ENCODE measurements around the gene DNAH7.
"Not testable (repeated sequence)": the region's sequence is repeated elsewhere in the genome, so short reads cannot be mapped to it uniquely, and the experiment has no call there.

The DNAH7 gene

GRCh38 chr2:195984923-195985726 is 83.5 kb downstream of the DNAH7 start:
- no peak for DNase-seq (ENCODE audit: low read depth in 2 of 2)

DNA sequence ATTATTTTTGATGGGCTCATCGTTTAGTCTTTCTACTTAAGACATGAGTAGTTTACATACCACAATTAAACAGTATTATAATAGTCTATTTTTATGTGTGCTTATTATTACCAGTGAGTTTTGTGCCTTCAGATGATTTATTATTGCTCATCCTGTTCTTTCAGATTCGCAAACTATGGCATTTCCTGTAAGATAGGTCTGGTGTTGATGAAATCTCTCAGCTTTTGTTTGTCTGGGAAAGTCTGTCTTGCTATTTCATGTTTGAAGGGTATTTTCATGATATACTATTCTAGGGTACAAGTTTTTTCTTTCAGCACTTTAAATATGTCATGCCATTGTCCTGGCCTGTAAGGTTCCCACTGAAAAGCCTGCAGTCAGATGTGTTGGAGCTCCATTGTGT is 101.3 kb downstream of the DNAH7 start:
- DNase-seq (ENCODE audit: low read depth in 2 of 2), result no peak

- no peak for DNase-seq (ENCODE audit: low read depth in 2 of 2)
These were observed 106.8 kb downstream of the DNAH7 start for GRCh38 chr2:195961873-195962272.

DNA sequence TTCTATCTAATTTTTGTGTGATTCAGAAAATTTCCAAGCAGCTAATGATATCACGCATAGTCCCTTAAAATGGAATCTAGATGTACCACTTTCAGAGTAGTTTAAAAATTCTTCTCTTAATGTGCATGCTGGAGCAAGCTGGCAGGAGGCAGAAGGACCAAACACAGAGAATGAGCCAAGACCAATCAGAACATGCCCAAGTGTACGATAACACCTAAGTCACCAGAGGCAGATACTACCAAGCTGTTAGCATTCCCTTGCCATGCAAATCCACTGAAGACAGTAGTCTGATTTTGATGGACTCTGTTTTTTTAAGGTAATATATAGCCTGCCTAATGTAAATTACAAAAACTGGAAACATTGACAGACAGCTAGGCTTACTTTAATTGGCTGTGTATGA is 109.3 kb downstream of the DNAH7 start:
- DNase-seq (ENCODE audit: low read depth in 2 of 2), result no peak

DNA sequence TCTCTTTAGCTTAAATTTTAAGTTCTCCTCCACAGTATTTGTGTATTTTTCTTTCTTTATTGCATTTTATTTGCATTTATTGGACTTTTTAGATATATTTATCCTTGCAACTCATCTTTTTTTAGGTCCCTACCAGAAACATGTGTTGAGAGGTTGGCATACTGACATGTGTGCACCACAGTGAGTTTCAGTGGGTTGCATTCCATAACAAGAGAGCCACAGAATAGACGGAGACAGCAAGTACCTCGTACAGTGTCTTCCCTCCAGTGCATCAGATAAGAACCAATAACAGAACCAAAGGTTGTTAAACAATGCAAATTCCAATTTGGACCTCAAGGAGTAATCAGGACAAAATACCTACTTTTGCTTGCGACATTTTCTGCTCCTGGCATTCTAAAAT is 111.9 kb downstream of the DNAH7 start:
- no peak for DNase-seq (ENCODE audit: low read depth in 2 of 2)

DNA sequence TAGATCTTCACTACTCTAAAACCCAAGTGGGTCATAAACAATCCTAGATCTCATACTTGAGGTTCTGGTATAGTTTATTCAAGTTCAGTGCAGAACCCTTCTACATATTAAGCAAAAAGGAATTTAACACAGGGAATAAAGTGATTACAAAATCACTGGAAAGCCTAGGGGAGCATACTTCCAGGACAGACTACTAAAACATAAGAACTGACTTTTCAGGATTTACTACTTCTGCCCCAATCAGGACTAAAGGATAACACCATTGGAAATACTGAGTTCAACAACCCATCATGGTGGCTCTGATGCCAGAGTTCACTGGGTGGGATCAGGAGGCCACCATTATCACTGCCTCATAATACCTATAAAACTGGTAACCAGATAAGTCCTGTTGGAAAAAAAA is 123.6 kb downstream of the DNAH7 start:
- DNase-seq (ENCODE audit: low read depth in 2 of 2), result no peak

DNA sequence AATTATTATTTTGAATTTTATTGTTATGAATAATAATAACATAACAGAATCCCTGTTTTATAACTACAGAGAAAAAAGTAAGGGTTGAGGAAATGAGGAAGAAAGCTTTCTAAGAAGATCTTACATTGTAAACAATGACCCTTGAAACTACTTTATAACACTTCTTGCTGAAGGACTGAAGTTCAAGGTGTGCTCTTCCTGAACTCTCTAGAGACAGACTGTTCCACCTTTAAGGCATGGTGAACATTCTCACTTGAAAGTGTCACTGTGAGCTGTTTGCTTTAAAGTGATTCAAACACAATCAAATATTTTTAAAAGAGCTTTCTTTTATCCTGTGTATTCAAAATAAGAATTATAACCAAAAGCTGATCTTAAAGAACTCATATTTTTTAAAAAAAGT is 131.5 kb downstream of the DNAH7 start:
- no peak for DNase-seq (ENCODE audit: low read depth in 2 of 2)

GRCh38 chr2:195934484-195934883 is 134.2 kb downstream of the DNAH7 start:
- no peak for DNase-seq (ENCODE audit: low read depth in 2 of 2)

DNA sequence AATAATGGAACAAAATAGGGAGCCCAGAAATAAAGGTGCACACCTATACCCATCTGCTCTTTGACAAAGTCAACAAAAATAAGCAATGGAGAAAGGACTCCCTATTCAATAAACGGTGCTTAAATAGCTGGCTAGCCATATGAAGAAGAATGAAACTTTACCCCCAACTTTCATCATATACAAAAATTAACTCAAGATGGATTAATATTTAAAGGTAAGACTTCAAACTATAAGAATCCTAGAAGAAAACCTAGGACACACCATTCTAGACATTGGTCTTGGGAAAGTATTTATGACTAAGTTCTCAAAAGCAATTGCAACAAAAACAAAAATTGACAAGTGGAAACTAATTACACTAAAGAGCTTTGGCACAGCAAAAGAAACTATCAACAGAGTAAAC is 139.1 kb downstream of the DNAH7 start:
- no peak for DNase-seq (ENCODE audit: low read depth in 2 of 2)

GRCh38 chr2:195925120-195925519 is 143.5 kb downstream of the DNAH7 start:
- DNase-seq (ENCODE audit: low read depth in 2 of 2), result no peak

GRCh38 chr2:195923889-195924288 is 144.7 kb downstream of the DNAH7 start:
- DNase-seq (ENCODE audit: low read depth in 2 of 2), result no peak

GRCh38 chr2:195917021-195917600 is 151.5 kb downstream of the DNAH7 start:
- DNase-seq (ENCODE audit: low read depth in 2 of 2), result not testable (repeated sequence)

DNA sequence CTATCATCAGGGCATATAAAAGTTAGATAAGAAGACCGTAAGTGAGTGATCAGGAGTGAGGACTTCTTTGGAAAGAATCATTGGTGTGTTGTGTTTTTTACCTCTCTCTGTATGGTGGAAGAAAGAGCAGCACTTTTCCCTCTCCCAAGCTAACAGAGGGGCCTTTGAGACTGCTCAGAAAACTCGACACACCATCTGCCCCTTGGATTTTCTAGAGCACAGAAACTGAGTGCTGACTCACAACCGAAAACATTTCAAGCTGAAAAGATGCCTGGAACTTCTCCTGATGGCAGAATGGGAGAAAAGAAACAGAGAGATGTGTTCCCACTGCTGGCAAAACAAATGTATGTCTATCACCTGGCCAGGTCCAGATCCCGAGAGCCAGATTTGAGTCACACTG is 156.6 kb downstream of the DNAH7 start:
- DNase-seq (ENCODE audit: low read depth in 2 of 2), result no peak

DNA sequence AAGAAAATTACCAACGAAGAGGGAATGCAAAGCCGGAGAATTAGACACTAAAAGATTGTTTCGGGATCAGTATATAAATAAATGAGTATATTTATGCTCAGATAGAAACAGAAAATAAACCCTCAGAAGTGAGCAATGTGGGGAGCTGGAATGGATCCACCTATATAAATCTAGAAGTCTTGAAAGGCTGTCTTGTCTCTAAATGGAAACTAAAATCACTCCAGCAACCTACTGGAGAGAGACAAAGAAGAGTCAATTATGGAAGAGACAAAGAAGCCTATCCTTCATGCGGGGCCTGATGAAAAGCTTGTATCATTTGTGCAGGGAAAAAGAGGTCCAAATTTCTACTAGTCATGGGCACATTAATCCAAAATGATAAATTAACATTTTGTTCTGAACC is 158.1 kb downstream of the DNAH7 start:
- DNase-seq (ENCODE audit: low read depth in 2 of 2), result no peak

DNA sequence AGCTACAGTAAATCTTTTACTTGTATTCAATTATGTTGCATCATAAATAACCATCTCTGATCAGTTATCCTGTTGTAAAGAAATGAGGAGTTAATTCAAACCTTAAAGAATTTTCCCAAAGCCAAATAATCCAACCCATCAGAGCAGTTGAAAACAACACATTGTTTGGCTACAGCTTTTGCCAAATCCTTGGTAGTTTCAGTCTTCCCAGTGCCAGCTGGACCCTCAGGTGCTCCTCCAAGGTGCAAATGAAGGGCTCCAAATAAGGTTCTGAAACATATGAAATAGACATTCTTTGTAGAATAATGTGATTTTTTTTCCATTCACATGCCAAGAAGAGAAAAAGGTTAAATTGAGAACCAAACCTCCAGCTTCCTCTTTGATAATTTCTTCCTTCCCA is 158.7 kb downstream of the DNAH7 start:
- no peak for DNase-seq (ENCODE audit: low read depth in 2 of 2)

- no peak for DNase-seq (ENCODE audit: low read depth in 2 of 2)
These were observed 161.2 kb downstream of the DNAH7 start for GRCh38 chr2:195907474-195907873.

- no peak for DNase-seq (ENCODE audit: low read depth in 2 of 2)
These were observed 164.7 kb downstream of the DNAH7 start for GRCh38 chr2:195903956-195904355.

DNA sequence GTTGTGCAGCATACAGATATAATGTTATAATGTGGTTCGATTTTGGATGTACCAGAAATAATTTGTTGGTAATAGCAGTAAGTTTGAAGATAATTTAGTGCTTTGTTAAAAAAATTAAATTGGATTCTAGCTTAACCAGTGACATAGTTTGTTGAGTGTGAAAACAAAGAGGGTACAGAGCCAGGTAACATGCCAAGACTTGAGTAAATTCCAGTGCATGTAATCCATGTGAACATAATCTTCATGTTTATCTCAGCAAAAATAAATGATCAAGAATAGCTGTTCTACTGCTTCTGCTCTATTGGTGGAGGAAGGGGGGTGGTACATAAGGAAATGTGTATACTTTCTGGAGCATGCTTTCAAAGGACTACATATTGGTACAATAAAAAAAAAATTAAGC is 165.8 kb downstream of the DNAH7 start:
- DNase-seq (ENCODE audit: low read depth in 2 of 2), result no peak

DNA sequence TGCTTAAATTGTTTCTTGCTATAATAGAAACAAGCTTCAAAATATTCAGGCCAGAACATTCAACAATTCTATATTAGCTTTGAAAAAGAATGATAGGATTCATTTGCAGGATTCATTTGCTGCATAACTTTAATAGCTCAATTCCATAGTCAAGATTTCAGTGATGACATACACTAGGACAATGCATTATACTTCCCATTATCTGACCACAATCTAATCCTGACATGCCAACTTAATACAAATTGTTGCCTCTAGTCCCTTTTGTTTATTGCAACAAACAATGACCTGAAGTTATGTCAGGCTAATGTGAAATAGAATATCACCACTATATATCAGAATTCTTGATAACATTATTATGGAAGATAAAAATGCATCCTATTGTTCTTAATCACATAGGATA is 169.4 kb downstream of the DNAH7 start:
- no peak for DNase-seq (ENCODE audit: low read depth in 2 of 2)

DNA sequence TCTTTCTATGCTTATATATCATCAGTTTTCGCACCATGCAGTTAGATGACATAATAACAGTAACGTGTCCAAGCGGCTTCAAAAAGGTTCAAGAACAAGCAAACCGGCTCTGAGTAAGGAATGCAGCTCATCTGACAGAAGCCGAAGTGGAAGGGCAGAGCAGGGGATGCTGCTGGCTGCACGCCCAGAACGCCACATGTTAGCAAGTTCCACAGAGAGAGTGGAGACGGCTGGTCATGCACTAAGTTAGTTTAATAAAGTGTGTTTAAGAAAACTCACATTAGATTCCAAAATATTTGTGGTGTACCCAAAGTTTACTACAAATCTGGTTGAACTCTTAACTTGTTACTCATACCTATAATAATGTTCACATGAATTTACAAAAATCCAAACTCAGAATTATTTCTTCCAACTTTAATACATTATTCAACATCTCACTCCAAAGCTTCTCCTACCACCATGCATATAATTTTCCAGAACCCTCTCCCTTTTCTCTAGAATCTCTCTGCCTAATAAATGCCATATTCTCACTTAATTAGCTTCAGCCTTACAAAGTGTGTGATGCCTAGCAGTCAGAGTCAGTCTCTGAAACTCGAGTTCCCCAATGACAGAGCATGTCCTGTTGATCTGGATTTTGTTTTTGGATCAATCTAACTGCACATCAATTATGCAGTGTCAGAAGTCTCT is 170.0 kb downstream of the DNAH7 start:
- DNase-seq (ENCODE audit: low read depth in 2 of 2), result no peak

DNA sequence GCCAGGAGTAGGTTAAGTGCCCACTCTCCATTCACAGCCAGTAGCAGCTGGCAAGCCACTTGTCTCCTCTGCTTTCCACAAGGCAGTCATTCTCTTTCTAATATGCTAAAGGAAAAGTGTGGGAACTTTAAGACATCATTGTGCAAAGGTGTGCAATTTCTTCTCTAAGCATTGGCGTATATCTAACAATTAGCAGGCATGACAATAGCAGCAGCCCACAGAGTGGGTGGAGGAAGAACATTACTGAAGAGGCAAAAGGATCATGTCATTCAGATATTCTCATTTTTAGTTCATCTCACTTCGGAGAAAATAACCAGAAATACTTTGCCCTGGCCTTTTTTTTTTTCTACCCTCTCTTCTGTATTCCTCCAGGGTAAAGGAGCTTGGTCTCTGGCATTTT is 177.6 kb downstream of the DNAH7 start:
- no peak for DNase-seq (ENCODE audit: low read depth in 2 of 2)

- no peak for DNase-seq (ENCODE audit: low read depth in 2 of 2)
These were observed 189.5 kb downstream of the DNAH7 start for GRCh38 chr2:195879153-195879552.

DNA sequence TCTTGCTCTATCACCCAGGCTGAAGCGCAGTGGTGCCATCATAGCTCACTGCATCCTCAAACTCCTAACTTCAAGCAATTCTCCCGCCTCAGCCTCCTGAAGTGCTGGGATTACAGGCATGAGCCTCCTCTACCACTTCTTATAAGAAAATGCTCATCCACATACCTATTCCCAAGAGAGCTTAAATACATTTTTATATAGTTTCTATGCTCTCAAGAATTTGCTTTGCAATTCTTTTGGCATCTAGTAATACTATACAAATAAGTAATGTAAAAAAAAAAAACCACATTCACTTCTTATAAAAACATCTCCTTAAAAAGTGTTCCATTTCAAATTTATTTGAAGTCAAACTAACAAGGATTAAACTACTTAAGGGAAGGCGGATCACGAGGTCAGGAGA is 197.3 kb downstream of the DNAH7 start:
- no peak for DNase-seq (ENCODE audit: low read depth in 2 of 2)
